Hematopoietic multipotent progenitor cell treated with erythropoietin and hydrocortisone succinate and interleukin-3 and kit ligand, for 4 days (in vitro differentiated cells): ENCODE results near the gene ATAD3C.
"Not testable (repeated sequence)": the region's sequence is repeated elsewhere in the genome, so short reads cannot be mapped to it uniquely, and the experiment has no call there.

Experiments
- DNase-seq: peaks from one replicate; pipeline ENCODE4 v3.0.0-alpha.2; 2015

ATAD3C gene

DNA sequence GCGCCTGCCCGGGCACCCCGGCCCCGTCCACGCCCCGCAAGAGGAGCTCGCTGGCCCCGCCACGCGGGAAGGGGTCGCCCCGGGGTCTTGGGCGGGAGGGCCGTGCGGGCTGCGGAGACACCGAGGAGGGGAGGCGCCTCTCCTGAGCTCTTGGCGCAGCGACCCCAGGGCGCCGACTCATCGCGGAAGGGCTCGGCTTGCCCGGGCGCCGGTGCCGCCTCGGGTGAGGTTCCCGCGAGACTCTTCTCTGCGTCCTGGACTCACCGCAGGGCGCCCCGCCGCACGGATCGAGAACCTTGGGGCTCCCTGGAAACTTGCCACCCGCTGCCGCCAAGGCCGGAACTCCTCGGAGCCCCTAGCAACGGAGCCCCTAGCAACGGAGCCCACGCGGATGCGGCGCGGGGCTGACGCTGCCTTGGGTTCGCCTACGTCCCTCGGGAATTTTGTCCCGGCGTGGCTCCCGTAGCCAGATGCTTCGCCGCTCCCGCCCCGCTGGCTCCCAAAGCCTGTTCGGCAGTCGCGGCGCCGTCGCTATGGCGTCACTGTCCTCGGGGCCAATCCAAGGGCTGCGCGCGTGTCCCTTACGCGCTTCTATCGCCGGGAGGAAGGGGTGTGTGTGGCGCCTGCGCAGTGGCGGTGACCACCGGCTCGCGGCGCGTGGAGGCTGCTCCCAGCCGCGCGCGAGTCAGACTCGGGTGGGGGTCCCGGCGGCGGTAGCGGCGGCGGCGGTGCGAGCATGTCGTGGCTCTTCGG is 62.2 kb downstream of the ATAD3C start, which contains the start of gene ATAD3A:
Gene ATAD3A, plus strand, starts transcription at position 630 of the 753 bp plus-strand sequence. Its CDS starts 107 bp downstream, at position 737.
- peak; percentile 99 for DNase-seq

DNA sequence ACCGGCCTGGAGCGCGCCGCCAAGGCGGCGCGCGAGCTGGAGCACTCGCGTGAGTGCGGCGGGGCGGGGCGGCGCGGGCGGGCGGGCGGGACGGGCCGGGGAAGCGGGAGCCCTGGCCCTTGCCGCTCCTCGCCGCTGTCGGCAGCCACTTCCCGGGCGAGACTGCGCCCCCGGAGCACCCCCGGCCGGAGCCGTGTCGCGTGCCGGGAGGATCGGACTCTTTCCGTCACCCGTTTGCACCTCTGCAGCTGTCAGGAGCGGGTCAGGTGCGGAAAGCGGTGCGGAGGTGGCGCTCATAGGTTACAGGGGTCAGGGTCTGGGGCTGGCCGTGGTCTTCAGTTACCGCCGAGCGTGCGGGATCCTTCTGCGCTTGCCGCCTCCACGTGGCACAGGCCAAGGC is 62.9 kb downstream of the ATAD3C start:
- DNase-seq, result peak; percentile 20

- not testable (repeated sequence) for DNase-seq
These were observed 64.2 kb downstream of the ATAD3C start for GRCh38 chr1:1513675-1514074.

DNA sequence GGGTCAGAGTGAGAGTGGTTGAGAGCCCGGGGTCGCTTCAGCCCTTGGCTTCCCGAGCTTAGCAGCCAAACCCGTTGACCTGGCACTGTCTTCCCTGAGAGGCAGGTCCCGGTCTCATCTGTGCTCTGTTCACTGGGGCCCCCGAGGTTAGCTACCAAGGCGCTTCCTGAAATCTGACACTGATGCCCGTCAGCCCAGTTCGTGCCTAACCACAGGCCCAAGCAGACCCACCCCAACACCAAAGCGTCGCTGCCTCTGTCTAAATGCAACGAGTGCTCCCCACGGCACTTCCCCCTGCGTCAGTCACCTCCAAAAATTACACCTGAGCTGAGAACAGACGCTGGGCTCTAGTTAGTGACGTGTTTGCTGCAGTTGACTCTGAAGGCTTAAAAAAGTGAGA is 64.9 kb downstream of the ATAD3C start:
- not testable (repeated sequence) for DNase-seq

GRCh38 chr1:1516923-1517322 is 67.4 kb downstream of the ATAD3C start:
- DNase-seq, result not testable (repeated sequence)

DNA sequence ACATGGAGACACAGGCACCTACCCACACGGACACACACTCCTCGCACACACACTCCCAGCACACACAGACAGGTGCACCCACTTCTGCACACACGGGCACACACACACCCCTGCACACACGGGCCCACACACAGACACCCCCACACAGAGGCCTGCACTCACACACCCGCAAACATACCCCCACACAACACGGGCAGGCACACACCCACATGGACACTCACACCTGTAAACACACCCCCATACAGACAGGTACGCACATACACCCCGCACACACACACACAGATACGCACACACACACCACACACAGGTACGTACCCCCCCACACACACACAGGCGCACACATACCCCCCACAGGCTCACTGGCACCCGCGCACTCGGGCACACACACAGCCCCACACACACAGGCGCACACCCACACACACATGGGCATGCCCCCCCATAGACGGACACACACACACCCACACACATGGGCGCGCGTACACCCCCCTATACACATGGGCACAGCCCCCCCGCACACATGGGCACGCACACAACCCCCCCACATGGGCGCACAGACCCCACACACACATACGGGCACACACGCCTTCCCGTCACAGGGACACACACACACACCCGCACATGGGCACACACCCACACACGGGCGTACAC is 68.6 kb downstream of the ATAD3C start:
- DNase-seq, result no peak

DNA sequence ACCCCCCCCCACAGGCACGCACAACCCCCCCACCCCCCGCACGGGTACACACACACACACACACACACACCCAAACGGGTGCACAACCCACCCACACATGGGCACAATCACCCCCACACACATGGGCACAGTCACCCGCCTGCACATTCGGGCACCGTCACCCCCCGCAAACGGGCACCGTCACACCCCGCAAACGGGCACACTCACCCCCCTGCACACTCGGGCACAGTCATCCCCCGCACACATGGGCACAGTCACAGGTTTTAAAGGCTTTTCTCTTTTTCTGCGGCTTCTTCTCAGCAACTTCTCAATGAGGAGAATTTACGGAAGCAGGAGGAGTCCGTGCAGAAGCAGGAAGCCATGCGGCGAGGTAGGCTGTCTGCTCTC is 69.1 kb downstream of the ATAD3C start:
- DNase-seq, result not testable (repeated sequence)
